ENCODE results near the gene ROMO1.

DNA sequence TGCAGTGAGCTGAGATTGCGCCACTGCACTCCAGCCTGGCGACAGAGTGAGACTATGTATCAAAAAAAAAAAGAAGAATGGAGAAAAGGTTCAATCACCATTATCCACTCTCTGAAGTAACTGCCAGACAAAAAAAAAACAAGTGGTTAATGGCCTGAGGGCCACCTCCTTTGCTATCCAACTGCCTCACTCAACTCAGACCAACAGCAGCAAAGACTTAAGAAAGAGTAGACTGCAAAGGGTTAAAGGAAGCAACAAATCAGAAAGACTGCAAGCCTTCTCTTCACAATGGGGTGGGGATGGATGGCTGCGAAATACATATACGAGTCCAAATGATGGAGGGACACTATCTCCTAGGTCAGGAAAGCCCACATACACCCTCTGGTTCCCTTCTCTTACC, 3.2 kb upstream of the ROMO1 start:
- TF ChIP-seq, protein P1, sequence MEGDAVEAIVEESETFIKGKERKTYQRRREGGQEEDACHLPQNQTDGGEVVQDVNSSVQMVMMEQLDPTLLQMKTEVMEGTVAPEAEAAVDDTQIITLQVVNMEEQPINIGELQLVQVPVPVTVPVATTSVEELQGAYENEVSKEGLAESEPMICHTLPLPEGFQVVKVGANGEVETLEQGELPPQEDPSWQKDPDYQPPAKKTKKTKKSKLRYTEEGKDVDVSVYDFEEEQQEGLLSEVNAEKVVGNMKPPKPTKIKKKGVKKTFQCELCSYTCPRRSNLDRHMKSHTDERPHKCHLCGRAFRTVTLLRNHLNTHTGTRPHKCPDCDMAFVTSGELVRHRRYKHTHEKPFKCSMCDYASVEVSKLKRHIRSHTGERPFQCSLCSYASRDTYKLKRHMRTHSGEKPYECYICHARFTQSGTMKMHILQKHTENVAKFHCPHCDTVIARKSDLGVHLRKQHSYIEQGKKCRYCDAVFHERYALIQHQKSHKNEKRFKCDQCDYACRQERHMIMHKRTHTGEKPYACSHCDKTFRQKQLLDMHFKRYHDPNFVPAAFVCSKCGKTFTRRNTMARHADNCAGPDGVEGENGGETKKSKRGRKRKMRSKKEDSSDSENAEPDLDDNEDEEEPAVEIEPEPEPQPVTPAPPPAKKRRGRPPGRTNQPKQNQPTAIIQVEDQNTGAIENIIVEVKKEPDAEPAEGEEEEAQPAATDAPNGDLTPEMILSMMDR (IDR thresholded peaks at IDR 0.05) = no peak
- TF ChIP-seq, protein P2, sequence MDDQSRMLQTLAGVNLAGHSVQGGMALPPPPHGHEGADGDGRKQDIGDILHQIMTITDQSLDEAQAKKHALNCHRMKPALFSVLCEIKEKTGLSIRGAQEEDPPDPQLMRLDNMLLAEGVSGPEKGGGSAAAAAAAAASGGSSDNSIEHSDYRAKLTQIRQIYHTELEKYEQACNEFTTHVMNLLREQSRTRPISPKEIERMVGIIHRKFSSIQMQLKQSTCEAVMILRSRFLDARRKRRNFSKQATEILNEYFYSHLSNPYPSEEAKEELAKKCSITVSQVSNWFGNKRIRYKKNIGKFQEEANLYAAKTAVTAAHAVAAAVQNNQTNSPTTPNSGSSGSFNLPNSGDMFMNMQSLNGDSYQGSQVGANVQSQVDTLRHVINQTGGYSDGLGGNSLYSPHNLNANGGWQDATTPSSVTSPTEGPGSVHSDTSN (IDR thresholded peaks at IDR 0.05) = no peak
- TF ChIP-seq, protein P3, sequence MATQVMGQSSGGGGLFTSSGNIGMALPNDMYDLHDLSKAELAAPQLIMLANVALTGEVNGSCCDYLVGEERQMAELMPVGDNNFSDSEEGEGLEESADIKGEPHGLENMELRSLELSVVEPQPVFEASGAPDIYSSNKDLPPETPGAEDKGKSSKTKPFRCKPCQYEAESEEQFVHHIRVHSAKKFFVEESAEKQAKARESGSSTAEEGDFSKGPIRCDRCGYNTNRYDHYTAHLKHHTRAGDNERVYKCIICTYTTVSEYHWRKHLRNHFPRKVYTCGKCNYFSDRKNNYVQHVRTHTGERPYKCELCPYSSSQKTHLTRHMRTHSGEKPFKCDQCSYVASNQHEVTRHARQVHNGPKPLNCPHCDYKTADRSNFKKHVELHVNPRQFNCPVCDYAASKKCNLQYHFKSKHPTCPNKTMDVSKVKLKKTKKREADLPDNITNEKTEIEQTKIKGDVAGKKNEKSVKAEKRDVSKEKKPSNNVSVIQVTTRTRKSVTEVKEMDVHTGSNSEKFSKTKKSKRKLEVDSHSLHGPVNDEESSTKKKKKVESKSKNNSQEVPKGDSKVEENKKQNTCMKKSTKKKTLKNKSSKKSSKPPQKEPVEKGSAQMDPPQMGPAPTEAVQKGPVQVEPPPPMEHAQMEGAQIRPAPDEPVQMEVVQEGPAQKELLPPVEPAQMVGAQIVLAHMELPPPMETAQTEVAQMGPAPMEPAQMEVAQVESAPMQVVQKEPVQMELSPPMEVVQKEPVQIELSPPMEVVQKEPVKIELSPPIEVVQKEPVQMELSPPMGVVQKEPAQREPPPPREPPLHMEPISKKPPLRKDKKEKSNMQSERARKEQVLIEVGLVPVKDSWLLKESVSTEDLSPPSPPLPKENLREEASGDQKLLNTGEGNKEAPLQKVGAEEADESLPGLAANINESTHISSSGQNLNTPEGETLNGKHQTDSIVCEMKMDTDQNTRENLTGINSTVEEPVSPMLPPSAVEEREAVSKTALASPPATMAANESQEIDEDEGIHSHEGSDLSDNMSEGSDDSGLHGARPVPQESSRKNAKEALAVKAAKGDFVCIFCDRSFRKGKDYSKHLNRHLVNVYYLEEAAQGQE (IDR thresholded peaks at IDR 0.05) = no peak
- no peak for TF ChIP-seq POLR2A (IDR thresholded peaks at IDR 0.05; ENCODE audit: low read length)

Data from A549 (cell line).